ENCODE measurements around the gene ING3. TPM values are rescaled to one million over a fixed set of nuclear protein-coding genes. Genes with fewer than 3 reads are reported as not detected.

Gene ING3
- polyA plus RNA-seq, 1 donor from 2014 or later: 19.7 TPM

DNA sequence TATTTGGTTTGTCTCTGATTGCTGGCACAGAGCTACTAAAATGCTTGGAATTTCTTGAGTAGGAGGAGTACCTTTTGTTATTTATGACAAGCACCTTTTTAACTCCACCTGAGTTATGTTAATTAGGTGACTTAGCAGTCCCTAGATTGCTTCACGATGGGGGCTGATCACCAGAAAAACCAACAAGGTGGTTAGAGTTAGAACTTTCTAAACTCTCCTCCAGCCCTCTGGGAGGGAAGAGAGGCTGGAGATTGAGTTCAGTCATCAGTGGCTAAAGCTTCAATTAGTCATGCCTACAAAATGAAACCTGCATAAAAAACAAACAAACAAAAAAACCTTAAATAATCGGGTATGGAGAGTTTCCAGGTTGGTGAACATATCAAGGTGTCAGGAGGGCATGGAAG lies 23.6 kb upstream of the ING3 start:
- no peak overlapping the region for H2AFZ ChIP-seq (ENCODE audit: low read depth, low read length)
- H3K27me3 ChIP-seq (ENCODE audit: insufficient read depth, low read depth, low read length): no peaks in the 10 kb centered on the region
- H4K20me1 ChIP-seq (ENCODE audit: insufficient read depth): no peaks in the 10 kb centered on the region
- H3K9me3 ChIP-seq (ENCODE audit: low read length): no peaks in the 10 kb centered on the region
- TF ChIP-seq SMC3 (conservative IDR thresholded peaks at IDR 0.05; ENCODE audit: poor library complexity) (no peak), POLR2AphosphoS5 (IDR thresholded peaks at IDR 0.05) (no peak), RAD21 (conservative IDR thresholded peaks at IDR 0.05) (no peak), TAF1 (IDR thresholded peaks at IDR 0.05; ENCODE audit: low read depth) (no peak), EP300 (conservative IDR thresholded peaks at IDR 0.05; ENCODE audit: poor library complexity, severe bottlenecking) (no peak), EZH2 (IDR thresholded peaks at IDR 0.05; ENCODE audit: borderline replicate concordance, insufficient read depth, low read length, poor library complexity, severe bottlenecking) (no peak), MXI1 (conservative IDR thresholded peaks at IDR 0.05; ENCODE audit: poor library complexity, severe bottlenecking) (no peak)
- TF ChIP-seq, protein P1, sequence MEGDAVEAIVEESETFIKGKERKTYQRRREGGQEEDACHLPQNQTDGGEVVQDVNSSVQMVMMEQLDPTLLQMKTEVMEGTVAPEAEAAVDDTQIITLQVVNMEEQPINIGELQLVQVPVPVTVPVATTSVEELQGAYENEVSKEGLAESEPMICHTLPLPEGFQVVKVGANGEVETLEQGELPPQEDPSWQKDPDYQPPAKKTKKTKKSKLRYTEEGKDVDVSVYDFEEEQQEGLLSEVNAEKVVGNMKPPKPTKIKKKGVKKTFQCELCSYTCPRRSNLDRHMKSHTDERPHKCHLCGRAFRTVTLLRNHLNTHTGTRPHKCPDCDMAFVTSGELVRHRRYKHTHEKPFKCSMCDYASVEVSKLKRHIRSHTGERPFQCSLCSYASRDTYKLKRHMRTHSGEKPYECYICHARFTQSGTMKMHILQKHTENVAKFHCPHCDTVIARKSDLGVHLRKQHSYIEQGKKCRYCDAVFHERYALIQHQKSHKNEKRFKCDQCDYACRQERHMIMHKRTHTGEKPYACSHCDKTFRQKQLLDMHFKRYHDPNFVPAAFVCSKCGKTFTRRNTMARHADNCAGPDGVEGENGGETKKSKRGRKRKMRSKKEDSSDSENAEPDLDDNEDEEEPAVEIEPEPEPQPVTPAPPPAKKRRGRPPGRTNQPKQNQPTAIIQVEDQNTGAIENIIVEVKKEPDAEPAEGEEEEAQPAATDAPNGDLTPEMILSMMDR (IDR thresholded peaks at IDR 0.05; ENCODE audit: poor library complexity, severe bottlenecking): no peak
- TF ChIP-seq, protein P2, sequence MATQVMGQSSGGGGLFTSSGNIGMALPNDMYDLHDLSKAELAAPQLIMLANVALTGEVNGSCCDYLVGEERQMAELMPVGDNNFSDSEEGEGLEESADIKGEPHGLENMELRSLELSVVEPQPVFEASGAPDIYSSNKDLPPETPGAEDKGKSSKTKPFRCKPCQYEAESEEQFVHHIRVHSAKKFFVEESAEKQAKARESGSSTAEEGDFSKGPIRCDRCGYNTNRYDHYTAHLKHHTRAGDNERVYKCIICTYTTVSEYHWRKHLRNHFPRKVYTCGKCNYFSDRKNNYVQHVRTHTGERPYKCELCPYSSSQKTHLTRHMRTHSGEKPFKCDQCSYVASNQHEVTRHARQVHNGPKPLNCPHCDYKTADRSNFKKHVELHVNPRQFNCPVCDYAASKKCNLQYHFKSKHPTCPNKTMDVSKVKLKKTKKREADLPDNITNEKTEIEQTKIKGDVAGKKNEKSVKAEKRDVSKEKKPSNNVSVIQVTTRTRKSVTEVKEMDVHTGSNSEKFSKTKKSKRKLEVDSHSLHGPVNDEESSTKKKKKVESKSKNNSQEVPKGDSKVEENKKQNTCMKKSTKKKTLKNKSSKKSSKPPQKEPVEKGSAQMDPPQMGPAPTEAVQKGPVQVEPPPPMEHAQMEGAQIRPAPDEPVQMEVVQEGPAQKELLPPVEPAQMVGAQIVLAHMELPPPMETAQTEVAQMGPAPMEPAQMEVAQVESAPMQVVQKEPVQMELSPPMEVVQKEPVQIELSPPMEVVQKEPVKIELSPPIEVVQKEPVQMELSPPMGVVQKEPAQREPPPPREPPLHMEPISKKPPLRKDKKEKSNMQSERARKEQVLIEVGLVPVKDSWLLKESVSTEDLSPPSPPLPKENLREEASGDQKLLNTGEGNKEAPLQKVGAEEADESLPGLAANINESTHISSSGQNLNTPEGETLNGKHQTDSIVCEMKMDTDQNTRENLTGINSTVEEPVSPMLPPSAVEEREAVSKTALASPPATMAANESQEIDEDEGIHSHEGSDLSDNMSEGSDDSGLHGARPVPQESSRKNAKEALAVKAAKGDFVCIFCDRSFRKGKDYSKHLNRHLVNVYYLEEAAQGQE (IDR thresholded peaks at IDR 0.05; ENCODE audit: borderline replicate concordance): no peak
- no peaks in the 10 kb centered on the region for H3K36me3 ChIP-seq (ENCODE audit: insufficient read depth, low read length)
- no peak overlapping the region for H3K4me3 ChIP-seq (ENCODE audit: low read length)
- no peak overlapping the region for H3K9ac ChIP-seq (ENCODE audit: low read length)
- H3K4me2 ChIP-seq (ENCODE audit: low read length): no peak overlapping the region
- no peaks in the 10 kb centered on the region for H3K79me2 ChIP-seq (replicated peaks; ENCODE audit: insufficient read depth, low read length)
- no peaks in the 10 kb centered on the region for H3F3A ChIP-seq (ENCODE audit: insufficient read depth, low read length, poor library complexity, severe bottlenecking)
- no peaks in the 10 kb centered on the region for H3K9me2 ChIP-seq (ENCODE audit: insufficient read depth, low read length)
- no peak overlapping the region for H3K27ac ChIP-seq (ENCODE audit: low read length)

GRCh38 chr7:120927454-120928103 lies 23.0 kb upstream of the ING3 start:
- no peaks in the 10 kb centered on the region for H3K9me3 ChIP-seq (ENCODE audit: low read length)
- no peak overlapping the region for H3K9ac ChIP-seq (ENCODE audit: low read length)
- H3K27ac ChIP-seq (ENCODE audit: low read length): no peak overlapping the region
- H4K20me1 ChIP-seq (ENCODE audit: insufficient read depth): no peaks in the 10 kb centered on the region
- no peaks in the 10 kb centered on the region for H3K9me2 ChIP-seq (ENCODE audit: insufficient read depth, low read length)
- no peak overlapping the region for H2AFZ ChIP-seq (ENCODE audit: low read depth, low read length)
- no peaks in the 10 kb centered on the region for H3K36me3 ChIP-seq (ENCODE audit: insufficient read depth, low read length)
- no peak overlapping the region for H3K4me3 ChIP-seq (ENCODE audit: low read length)
- no peak for TF ChIP-seq MXI1 (conservative IDR thresholded peaks at IDR 0.05; ENCODE audit: poor library complexity, severe bottlenecking)
- no peak for TF ChIP-seq EZH2 (IDR thresholded peaks at IDR 0.05; ENCODE audit: borderline replicate concordance, insufficient read depth, low read length, poor library complexity, severe bottlenecking)
- TF ChIP-seq, protein P1 (IDR thresholded peaks at IDR 0.05; ENCODE audit: poor library complexity, severe bottlenecking): no peak
- no peak for TF ChIP-seq POLR2AphosphoS5 (IDR thresholded peaks at IDR 0.05)
- no peak for TF ChIP-seq TAF1 (IDR thresholded peaks at IDR 0.05; ENCODE audit: low read depth)
- TF ChIP-seq, protein P2 (IDR thresholded peaks at IDR 0.05; ENCODE audit: borderline replicate concordance): no peak
- TF ChIP-seq SMC3 (conservative IDR thresholded peaks at IDR 0.05; ENCODE audit: poor library complexity): no peak
- no peak for TF ChIP-seq EP300 (conservative IDR thresholded peaks at IDR 0.05; ENCODE audit: poor library complexity, severe bottlenecking)
- no peak for TF ChIP-seq RAD21 (conservative IDR thresholded peaks at IDR 0.05)
- no peaks in the 10 kb centered on the region for H3F3A ChIP-seq (ENCODE audit: insufficient read depth, low read length, poor library complexity, severe bottlenecking)
- no peaks in the 10 kb centered on the region for H3K79me2 ChIP-seq (replicated peaks; ENCODE audit: insufficient read depth, low read length)
- no peaks in the 10 kb centered on the region for H3K27me3 ChIP-seq (ENCODE audit: insufficient read depth, low read depth, low read length)
- H3K4me2 ChIP-seq (ENCODE audit: low read length): no peak overlapping the region

All from neural cell (in vitro differentiated cells).